WI38 (cell line): ENCODE results near the gene FMO3.

Experiments used
- H3K4me3 ChIP-seq: 2 replicates; pipeline ENCODE4 v1.5.1; 2011; ENCODE audit warnings: low read depth, mild to moderate bottlenecking, control low read depth, low read length
- CTCF ChIP-seq: IDR thresholded peaks from 2 replicates; pipeline ENCODE4 v1.5.1; 2012; ENCODE audit warnings: low read depth, mild to moderate bottlenecking, control low read depth, low read length

Gene FMO3

GRCh38 chr1:171166361-171166760 is 75.7 kb downstream of the FMO3 start:
- TF ChIP-seq CTCF, result no peak
- no peak overlapping the region for H3K4me3 ChIP-seq
